ENCODE data around the gene C2orf42. TPM values are rescaled to one million over a fixed set of nuclear protein-coding genes. Genes with fewer than 3 reads are reported as not detected.
"Not testable (repeated sequence)": the region's sequence is repeated elsewhere in the genome, so short reads cannot be mapped to it uniquely, and the experiment has no call there.

Gene C2orf42
- total RNA-seq, 2 donors from 2014 or later = 7.8 to 13.9 TPM

- DNase-seq = no peak
- intact Hi-C loops (cut with DNase I, micrococcal nuclease) = loop anchor here (5.0 kb wide), 2 partner anchors 54 to 228 kb away; partner anchors contain the start of gene PCBP1 (in 1 of the 2)
- no peak for ATAC-seq
Measured at GRCh38 chr2:70140791-70141211, 50.0 kb downstream of the C2orf42 start.

- DNase-seq; intact Hi-C loops (cut with DNase I, micrococcal nuclease); ATAC-seq: not testable (repeated sequence)
Measured at GRCh38 chr2:70134323-70134983, 56.4 kb downstream of the C2orf42 start.

- DNase-seq (no peak), ATAC-seq (no peak)
- intact Hi-C loops (cut with DNase I, micrococcal nuclease) = no loop called here
Measured at GRCh38 chr2:70133491-70134322, 57.1 kb downstream of the C2orf42 start.

- ATAC-seq = no peak
- DNase-seq = no peak
- intact Hi-C loops (cut with DNase I, micrococcal nuclease) = no loop called here
Measured at GRCh38 chr2:70133127-70133452, 57.7 kb downstream of the C2orf42 start.

GRCh38 chr2:70132244-70133126 lies 58.3 kb downstream of the C2orf42 start:
- DNase-seq = peak; percentile 47 to 49
- ATAC-seq = peak; percentile 77
- intact Hi-C loops (cut with DNase I, micrococcal nuclease) = no loop called here

GRCh38 chr2:70131344-70132143 lies 59.3 kb downstream of the C2orf42 start:
- ATAC-seq; DNase-seq; intact Hi-C loops (cut with DNase I, micrococcal nuclease): not testable (repeated sequence)

GRCh38 chr2:70128005-70128404 lies 62.8 kb downstream of the C2orf42 start:
- ATAC-seq (no peak), DNase-seq (no peak)
- intact Hi-C loops (cut with DNase I, micrococcal nuclease) = no loop called here

GRCh38 chr2:70126413-70126812 lies 64.4 kb downstream of the C2orf42 start:
- DNase-seq (no peak), ATAC-seq (no peak)
- intact Hi-C loops (cut with DNase I, micrococcal nuclease) = no loop called here

DNA sequence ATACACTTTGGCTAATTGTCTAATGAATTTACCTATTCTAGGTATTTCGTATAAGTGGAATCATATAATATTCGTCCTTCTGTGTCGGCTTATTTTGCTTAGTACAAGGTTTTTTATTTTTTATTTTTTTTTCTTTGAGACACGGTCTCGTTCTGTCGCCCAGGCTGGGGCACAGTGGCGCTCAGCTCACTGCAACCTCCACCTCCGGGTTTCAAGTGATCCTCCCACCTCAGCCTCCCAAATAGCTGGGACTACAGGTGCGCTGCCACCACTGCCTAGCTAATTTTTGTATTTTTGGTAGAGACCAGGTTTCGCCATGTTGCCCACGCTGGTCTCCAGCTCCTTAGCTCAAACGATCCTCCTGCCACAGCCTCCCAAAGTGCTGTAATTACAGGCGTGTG lies 65.3 kb downstream of the C2orf42 start:
- ATAC-seq (no peak), DNase-seq (no peak)
- intact Hi-C loops (cut with DNase I, micrococcal nuclease) = no loop called here

DNA sequence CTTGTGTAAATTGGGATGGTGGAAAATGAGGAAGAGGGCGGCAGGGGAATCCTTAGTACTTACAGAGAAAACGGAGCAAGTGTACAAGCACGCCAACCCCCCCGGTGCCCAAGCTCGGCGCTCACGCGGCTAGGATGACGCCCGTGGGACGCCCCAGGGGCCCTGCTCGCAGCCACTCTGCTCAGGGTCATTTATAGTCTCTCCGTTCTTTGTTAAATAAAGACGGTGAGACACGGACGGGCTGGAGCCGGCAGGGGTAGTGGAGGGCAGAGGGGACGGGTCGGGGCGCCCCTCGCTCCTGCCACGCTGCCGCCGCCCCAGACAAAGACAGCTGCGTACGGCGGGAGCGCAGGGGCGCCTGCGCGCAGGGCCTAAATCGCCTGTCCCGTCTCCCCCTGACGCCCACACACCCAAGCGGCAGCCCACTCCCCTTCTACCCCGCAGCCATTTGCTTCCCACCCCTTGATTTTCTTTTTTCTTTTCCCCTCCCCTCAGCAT lies 65.8 kb downstream of the C2orf42 start:
- ATAC-seq (peak; percentile 63), DNase-seq (peak; percentile 58 to 75)
- intact Hi-C loops (cut with DNase I, micrococcal nuclease) = no loop called here

GRCh38 chr2:70123829-70124116 lies 67.0 kb downstream of the C2orf42 start:
- no peak for ATAC-seq
- no peak for DNase-seq
- intact Hi-C loops (cut with DNase I, micrococcal nuclease) = no loop called here

DNA sequence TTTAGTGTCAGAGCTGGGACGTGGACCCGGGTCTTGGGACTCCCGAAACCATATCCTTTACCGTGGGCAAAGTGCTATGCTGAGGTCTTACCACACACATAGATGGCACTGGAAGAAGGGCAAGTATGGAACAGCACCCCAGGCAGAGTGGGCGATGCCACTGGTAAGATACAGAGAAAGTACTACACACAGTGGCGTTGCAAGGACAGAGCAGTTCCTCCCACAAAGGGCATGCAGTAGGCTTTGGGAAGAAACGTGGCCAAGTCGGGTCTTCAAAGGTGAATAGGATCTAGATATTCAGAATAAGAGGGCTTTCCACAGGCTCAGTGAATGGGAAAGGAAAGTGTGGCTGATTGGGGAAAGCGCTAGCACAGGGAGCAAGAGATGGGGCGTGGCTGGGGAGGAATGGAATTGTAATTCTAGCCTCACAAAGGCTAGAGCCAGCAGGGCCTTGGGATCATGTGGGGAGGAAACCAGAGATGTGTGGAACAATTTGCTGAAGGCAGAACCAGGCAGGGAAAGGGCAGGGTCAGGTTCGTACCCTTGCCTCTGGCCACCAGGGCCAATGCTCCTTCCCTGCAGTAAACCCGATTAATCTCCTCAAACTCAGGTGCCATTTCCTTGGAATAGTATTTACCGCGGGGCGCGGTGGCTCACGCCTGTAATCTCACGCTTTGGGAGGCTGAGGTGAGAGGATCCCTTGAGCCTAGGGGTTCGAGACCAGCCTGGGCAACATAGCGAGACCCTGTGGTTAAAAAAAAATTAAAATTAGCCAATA lies 67.6 kb downstream of the C2orf42 start:
- ATAC-seq (peak; percentile 18), DNase-seq (peak; percentile 46 to 60)
- intact Hi-C loops (cut with DNase I, micrococcal nuclease) = no loop called here

- ATAC-seq = no peak
- intact Hi-C loops (cut with DNase I, micrococcal nuclease) = no loop called here
- no peak for DNase-seq
Measured at GRCh38 chr2:70122470-70122869, 68.3 kb downstream of the C2orf42 start.

DNA sequence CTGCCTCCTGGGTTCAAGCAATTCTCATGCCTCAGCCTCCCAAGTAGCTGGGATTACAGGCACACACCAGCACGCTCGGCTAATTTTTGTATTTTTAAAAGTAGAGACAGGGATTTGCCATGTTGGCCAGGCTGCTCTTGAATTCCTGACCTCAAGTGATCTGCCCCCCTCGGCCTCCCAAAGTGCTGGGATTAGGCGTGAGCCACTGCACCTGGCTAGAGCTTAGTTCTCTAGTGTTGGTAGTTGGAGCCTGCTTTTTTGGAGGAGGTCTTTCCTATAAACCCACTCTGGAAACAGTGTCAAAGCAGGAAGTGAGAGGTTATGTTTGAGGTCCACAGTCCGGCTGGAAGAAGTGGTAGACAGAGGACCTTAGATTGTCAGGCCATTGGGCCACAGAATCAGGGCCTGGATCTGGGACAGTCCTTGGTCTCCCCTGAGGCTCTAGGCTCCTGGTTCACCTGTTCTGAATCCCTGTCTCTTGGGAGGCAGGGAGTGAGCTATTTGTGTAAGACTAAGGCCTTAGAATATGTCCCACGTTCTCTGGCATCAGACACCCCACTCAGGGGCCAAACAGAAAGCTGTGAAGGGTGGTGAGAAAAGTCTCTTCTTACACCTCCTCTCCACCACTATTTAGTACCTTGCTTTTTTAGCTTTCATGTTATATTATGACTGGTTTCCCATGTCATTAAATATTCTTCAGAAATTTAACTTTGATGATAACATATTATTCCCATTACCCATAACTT lies 69.0 kb downstream of the C2orf42 start:
- ATAC-seq = no peak
- intact Hi-C loops (cut with DNase I, micrococcal nuclease) = no loop called here
- DNase-seq = no peak

DNA sequence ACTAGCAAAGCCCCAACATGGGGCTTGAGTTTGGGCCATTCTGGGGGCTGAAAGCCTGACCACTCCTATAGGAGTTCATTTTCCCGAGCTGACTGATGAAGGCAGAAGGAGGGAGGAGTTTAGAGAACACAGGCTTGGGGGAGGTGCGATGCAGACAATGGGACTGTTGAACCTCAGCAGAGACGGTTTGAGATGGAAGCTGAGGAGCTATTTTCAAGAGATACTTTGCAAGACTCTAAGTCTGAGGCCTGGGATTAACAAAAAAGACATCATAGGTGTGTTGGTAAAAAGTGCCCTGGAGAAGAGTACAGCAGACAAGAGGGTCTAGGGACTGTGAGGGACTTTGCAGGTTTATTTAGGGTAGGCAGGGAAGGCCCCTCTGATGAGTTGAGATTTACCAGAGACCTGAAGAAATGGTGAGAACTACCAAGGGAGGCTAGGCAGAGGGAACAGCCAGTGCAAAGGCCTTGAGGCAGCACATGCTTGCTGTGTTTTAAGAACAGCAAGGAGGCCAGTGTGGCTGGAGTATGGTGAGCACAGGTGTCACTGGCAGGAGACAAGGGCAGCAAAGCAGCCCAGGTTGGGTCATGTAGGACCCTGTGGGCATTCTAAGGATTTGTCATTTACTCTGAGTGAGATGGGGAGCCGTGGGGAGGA lies 71.9 kb downstream of the C2orf42 start:
- ATAC-seq (peak; percentile 50), DNase-seq (no peak)
- intact Hi-C loops (cut with DNase I, micrococcal nuclease) = no loop called here

DNA sequence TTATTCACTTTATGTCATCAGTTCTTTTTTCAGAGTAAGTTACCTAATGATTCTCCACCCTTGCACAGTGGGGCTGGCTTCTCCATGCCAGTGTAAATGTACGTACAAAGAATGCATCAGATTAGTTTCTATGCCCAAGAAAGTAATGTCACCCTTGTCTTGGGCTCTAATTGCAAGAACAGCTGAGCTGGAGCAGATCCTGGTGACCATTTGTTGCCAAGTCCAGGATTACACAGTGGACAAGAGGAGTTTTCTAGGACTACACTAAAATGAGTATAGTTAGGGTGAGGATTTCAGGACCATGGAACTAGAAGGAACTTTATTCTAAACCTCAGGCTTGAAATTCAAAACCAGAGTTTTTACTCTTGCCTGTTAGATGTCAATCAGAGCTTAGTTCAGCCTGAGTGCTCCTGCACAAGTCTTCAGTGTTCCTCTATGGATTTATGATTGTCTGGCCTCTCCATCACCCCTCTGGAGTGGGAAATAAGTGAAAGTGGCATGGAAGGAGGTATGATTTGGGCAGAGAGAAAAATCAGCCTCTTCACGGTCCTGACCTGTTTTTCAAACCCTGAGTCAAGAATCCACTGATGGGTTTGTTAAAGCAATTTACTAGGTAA lies 73.8 kb downstream of the C2orf42 start:
- DNase-seq (no peak), ATAC-seq (no peak)
- intact Hi-C loops (cut with DNase I, micrococcal nuclease) = no loop called here

All from left colon (tissue), 2 donors.